Measurements from ENCODE around the gene FCN2.

FCN2 gene

DNA sequence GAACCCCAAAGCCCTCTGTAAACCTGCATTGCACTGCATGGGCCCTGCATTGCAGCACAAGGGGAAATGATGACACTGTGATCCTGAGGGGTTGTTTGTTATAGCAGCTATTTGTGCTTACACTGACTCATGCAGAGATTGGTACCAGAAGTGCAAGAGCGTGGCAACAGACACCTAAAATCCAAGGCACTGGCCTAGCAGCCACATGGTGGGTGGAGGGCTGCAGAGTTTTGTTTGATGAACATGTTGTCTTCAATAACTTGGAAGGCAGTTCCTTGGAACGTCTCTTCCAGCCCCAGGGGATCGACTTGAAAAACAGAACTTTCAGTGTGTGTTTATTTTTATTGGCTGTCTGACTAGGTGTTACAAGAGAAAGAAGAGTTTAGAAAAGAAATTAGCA is 14.5 kb downstream of the FCN2 start:
- ATAC-seq (ENCODE audit: low read depth) (no peak), DNase-seq (ENCODE audit: low spot score) (no peak)
- H3K36me3 ChIP-seq (ENCODE audit: low read depth) = no peaks in the 10 kb centered on the region
- TF ChIP-seq, protein P1, sequence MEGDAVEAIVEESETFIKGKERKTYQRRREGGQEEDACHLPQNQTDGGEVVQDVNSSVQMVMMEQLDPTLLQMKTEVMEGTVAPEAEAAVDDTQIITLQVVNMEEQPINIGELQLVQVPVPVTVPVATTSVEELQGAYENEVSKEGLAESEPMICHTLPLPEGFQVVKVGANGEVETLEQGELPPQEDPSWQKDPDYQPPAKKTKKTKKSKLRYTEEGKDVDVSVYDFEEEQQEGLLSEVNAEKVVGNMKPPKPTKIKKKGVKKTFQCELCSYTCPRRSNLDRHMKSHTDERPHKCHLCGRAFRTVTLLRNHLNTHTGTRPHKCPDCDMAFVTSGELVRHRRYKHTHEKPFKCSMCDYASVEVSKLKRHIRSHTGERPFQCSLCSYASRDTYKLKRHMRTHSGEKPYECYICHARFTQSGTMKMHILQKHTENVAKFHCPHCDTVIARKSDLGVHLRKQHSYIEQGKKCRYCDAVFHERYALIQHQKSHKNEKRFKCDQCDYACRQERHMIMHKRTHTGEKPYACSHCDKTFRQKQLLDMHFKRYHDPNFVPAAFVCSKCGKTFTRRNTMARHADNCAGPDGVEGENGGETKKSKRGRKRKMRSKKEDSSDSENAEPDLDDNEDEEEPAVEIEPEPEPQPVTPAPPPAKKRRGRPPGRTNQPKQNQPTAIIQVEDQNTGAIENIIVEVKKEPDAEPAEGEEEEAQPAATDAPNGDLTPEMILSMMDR (IDR thresholded peaks at IDR 0.05; ENCODE audit: poor library complexity, severe bottlenecking) = no peak
- no peak overlapping the region for H3K27ac ChIP-seq (ENCODE audit: poor library complexity, severe bottlenecking)
- peaks cover 3% of the 10 kb centered on the region for H3K9me3 ChIP-seq (ENCODE audit: severe bottlenecking)
- H3K27me3 ChIP-seq (ENCODE audit: insufficient read depth, poor library complexity, severe bottlenecking) = no peaks in the 10 kb centered on the region
- peaks cover 8% of the 10 kb centered on the region for H3K4me1 ChIP-seq (ENCODE audit: insufficient read depth, poor library complexity, severe bottlenecking)
- H3K4me3 ChIP-seq (ENCODE audit: severe bottlenecking) = no peak overlapping the region

DNA sequence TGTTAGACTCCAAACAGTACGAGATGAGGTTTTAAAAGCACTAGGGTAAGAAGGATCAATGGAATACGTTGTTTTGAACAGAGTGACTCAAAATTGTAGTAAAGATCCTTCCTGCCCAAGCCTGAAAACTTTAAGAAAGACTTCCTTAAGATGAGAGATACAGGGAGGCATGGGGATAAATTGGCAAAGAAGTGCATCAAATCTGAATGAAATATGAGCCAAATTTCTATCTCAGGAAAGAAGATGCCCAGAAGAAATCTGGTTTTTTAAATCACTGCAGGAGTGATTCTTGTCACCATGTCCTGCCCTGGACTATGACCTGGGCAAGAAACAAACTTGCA is 14.9 kb downstream of the FCN2 start:
- ATAC-seq (ENCODE audit: low read depth) (no peak), DNase-seq (ENCODE audit: low spot score) (no peak)
- Histone ChIP-seq H3K9me3 (ENCODE audit: severe bottlenecking) (peaks cover 3% of the 10 kb centered on the region), H3K4me1 (ENCODE audit: insufficient read depth, poor library complexity, severe bottlenecking) (peaks cover 8% of the 10 kb centered on the region), H3K27ac (ENCODE audit: poor library complexity, severe bottlenecking) (peak overlapping the region; percentile 45), H3K36me3 (ENCODE audit: low read depth) (no peaks in the 10 kb centered on the region), H3K27me3 (ENCODE audit: insufficient read depth, poor library complexity, severe bottlenecking) (no peaks in the 10 kb centered on the region), H3K4me3 (ENCODE audit: severe bottlenecking) (no peak overlapping the region)
- TF ChIP-seq, protein P1 (IDR thresholded peaks at IDR 0.05; ENCODE audit: poor library complexity, severe bottlenecking) = no peak

DNA sequence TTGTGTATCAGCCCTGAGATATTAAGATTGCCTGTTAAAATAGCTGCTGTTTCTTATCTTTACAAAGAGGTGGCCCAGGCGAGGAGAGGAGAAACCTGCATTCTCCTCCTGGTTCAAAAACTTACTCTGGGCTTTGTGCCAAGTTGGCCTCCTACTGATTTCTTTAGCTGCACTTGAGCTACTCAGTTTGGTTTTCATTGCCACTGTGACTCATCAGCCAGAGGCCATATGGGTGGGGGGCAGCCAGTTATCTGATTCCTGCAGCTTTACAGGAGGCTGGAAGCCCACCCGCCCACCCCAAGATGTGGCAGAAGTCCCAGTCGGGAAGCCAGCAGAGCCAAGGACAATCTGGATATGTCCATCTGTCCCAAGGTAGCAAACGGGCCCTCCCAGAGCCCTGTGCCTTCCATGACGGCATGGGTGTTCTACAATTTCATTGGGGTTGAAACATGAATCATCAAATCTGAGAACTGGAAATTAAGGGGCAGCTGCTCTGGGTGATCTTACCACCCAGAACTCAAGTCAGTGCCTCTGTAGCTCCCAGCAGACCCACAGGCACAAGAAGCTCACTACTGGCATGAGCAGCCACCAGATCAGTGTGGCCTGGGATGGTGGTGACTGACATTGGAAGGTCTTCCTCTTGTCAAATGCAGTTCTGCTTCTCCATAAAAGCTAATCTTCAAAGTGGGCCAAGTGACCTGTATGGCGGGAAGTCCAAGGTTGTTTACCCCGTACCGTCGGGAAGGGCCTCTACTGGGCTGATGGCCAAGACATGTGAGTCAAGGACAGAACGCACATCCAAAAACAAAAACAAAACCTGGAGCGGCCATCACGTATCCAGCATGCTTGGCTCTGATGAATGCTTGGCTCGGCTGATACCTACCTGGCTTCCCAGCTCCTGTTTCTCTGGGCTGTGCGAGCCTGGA is 15.6 kb downstream of the FCN2 start:
- ATAC-seq (ENCODE audit: low read depth) = peak; percentile 83
- H3K27me3 ChIP-seq (ENCODE audit: insufficient read depth, poor library complexity, severe bottlenecking) = no peaks in the 10 kb centered on the region
- no peak for DNase-seq (ENCODE audit: low spot score)

DNA sequence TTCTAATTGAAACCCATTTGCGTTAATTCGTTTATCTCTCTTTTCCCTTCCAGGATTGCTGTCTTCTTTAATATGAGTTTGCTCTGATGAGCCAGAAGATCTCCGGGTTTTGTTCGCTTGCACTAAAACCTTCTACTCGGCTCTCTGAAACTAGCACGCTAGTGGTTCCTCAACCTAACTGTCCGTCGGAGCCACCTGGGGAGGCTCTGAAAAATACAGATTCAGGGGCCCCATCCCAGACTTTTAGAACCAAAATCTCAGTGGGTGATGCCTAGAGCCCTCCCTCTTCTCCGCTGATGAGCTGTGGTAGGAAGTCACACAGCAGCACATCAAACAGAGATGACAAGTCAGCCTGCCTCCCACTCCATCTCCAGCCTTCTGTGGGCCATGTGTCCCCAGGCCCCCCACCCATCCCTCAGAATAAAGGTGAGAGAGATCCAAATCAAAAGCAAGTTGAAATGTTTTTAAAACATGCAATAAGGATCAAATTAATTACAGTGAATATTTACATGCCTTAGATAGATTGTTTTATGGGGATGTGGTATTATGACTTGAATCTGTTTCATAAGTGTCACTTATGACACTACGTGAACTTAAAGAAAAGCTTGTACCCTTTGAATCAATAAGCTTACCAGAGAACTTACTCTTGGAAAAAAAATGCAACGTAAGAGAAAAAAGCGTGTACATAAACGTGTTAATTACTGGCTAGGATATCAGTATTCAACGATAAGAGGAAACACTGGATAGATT is 16.4 kb downstream of the FCN2 start:
- H3K27me3 ChIP-seq (ENCODE audit: insufficient read depth, poor library complexity, severe bottlenecking) = no peaks in the 10 kb centered on the region
- H3K9me3 ChIP-seq (ENCODE audit: severe bottlenecking) = peaks cover 3% of the 10 kb centered on the region
- TF ChIP-seq, protein P1 (IDR thresholded peaks at IDR 0.05; ENCODE audit: poor library complexity, severe bottlenecking) = no peak
- no peak overlapping the region for H3K27ac ChIP-seq (ENCODE audit: poor library complexity, severe bottlenecking)
- no peaks in the 10 kb centered on the region for H3K36me3 ChIP-seq (ENCODE audit: low read depth)
- ATAC-seq (ENCODE audit: low read depth) (no peak), DNase-seq (ENCODE audit: low spot score) (no peak)
- no peak overlapping the region for H3K4me3 ChIP-seq (ENCODE audit: severe bottlenecking)
- peaks cover 8% of the 10 kb centered on the region for H3K4me1 ChIP-seq (ENCODE audit: insufficient read depth, poor library complexity, severe bottlenecking)

More for the DNA sequence above, 15.6 kb downstream of the FCN2 start:
- Histone ChIP-seq H3K27ac (ENCODE audit: poor library complexity, severe bottlenecking) (peak overlapping the region; percentile 45), H3K36me3 (ENCODE audit: low read depth) (no peaks in the 10 kb centered on the region), H3K4me3 (ENCODE audit: severe bottlenecking) (no peak overlapping the region), H3K9me3 (ENCODE audit: severe bottlenecking) (peaks cover 3% of the 10 kb centered on the region), H3K4me1 (ENCODE audit: insufficient read depth, poor library complexity, severe bottlenecking) (peaks cover 8% of the 10 kb centered on the region)
- TF ChIP-seq, protein P1 (IDR thresholded peaks at IDR 0.05; ENCODE audit: poor library complexity, severe bottlenecking) = no peak

All from RWPE2 (cell line).